HCT116 (cell line): ENCODE data around the gene ARSG. TPM values are rescaled to one million over a fixed set of nuclear protein-coding genes. Genes with fewer than 3 reads are reported as not detected.

Source experiments
- ATAC-seq: fragments of 200-7000 bp; cut with Tn5 transposase; 2 replicates; pipeline ENCODE4 v1.9.1; 2020; ENCODE audit warnings: mild to moderate bottlenecking, moderate library complexity
- BruUV-seq: library from RNA; stranded (reverse); fragments of 400-500 nt; replicated peaks from 2 replicates; lab custom pipeline; 2021; lab: Mats Ljungman, UMichigan
- CTCF ChIA-PET: fragments of 300-600 bp; sonication (Branson Sonifier 250); formaldehyde crosslinking; loops from one replicate; lab custom pipeline; 2021; ENCODE audit warnings: antibody characterized with exemption; lab: Charles Lee
- POLR2A ChIA-PET: fragments of 300-600, 350-600 bp; sonication (Branson Sonifier 250); formaldehyde crosslinking; loops from one replicate; lab custom pipeline; 2021; ENCODE audit warnings: antibody characterized with exemption; lab: Charles Lee
- RAD21 ChIA-PET, 2 experiments: fragments of 300-600 bp; sonication (Branson Sonifier 250); formaldehyde crosslinking; loops; one replicate each; lab custom pipeline; 2023; ENCODE audit warnings: low total read pairs in 2 of 2; ENCODE audit not compliant: uncharacterized antibody in 2 of 2, unreplicated experiment in 2 of 2, low non-redundant PET in 1 of 2; lab: Charles Lee
- DNase-seq: peaks from one replicate; pipeline ENCODE4 v3.0.0-alpha.2; 2010; ENCODE audit warnings: low read depth, low spot score
- H2AFZ ChIP-seq: fragments of 200-600 bp; shearing (Covaris generic), sonication (generic); 2 replicates; pipeline ENCODE4 v1.6.1; 2017; ENCODE audit warnings: low read depth, mixed run types, mixed read lengths, antibody characterized with exemption, low read length; ENCODE audit not compliant: poor library complexity, severe bottlenecking
- H3K27ac ChIP-seq: 2 replicates; pipeline ENCODE4 v1.5.1; 2012; ENCODE audit warnings: low read depth, low read length
- H3K27me3 ChIP-seq: fragments of 200-600 bp; sonication (generic); 2 replicates; pipeline ENCODE4 v1.6.1; 2016; ENCODE audit warnings: mixed run types, low read length, mixed read lengths; ENCODE audit not compliant: insufficient read depth
- H3K36me3 ChIP-seq, 2 experiments: fragments of 200-500 bp in 1 of 2; fragments of 200-600 bp in 1 of 2; sonication (Bioruptor generic) in 1 of 2; sonication (generic) in 1 of 2; 2 replicates each; pipeline versions ENCODE4 v1.5.1 to v1.6.1; 2014 to 2016; ENCODE audit warnings: low read length in 2 of 2, inconsistent platforms in 1 of 2, mixed read lengths in 1 of 2, mixed run types in 1 of 2; ENCODE audit not compliant: insufficient read depth in 2 of 2, control insufficient read depth in 1 of 2
- H3K4me1 ChIP-seq, 2 experiments: fragments of 200-600 bp in 1 of 2; sonication (generic) in 1 of 2; 2 replicates each; pipeline versions ENCODE4 v1.5.1 to v1.6.1; 2012 to 2017; ENCODE audit warnings: low read length in 2 of 2, inconsistent platforms in 1 of 2, mild to moderate bottlenecking in 1 of 2, mixed read lengths in 1 of 2, mixed run types in 1 of 2, moderate library complexity in 1 of 2; ENCODE audit not compliant: insufficient read depth in 2 of 2, control insufficient read depth in 1 of 2
- H3K4me2 ChIP-seq: fragments of 200-600 bp; sonication (generic); 2 replicates; pipeline ENCODE4 v1.6.1; 2017; ENCODE audit warnings: mixed run types, low read length, mixed read lengths
- H3K4me3 ChIP-seq, 2 experiments: fragments of 200-600 bp in 1 of 2; sonication (generic) in 1 of 2; replicated peaks in 1 of 2; 2 replicates each; pipeline ENCODE4 v1.5.1; 2011 to 2016; ENCODE audit warnings: low read length in 2 of 2, control low read depth in 1 of 2, low read depth in 1 of 2, mild to moderate bottlenecking in 1 of 2, mixed read lengths in 1 of 2, mixed run types in 1 of 2
- H3K79me2 ChIP-seq: fragments of 200-600 bp; sonication (generic); 2 replicates; pipeline ENCODE4 v1.6.1; 2017; ENCODE audit warnings: mild to moderate bottlenecking, mixed run types, low read length, moderate library complexity, mixed read lengths; ENCODE audit not compliant: insufficient read depth
- H3K9ac ChIP-seq: fragments of 200-600 bp; sonication (generic); 2 replicates; pipeline ENCODE4 v1.6.1; 2016; ENCODE audit warnings: low read length, mixed read lengths
- H3K9me2 ChIP-seq: fragments of 200-600 bp; sonication (generic), shearing (Covaris generic); 2 replicates; pipeline ENCODE4 v1.6.1; 2017; ENCODE audit warnings: mixed run types, mild to moderate bottlenecking, moderate library complexity; ENCODE audit not compliant: insufficient read depth
- H3K9me3 ChIP-seq, 2 experiments: fragments of 200-500 bp in 1 of 2; fragments of 200-600 bp in 1 of 2; sonication (Bioruptor generic) in 1 of 2; sonication (generic) in 1 of 2; 2 replicates each; pipeline ENCODE4 v1.6.1; 2014 to 2017; ENCODE audit warnings: low read length in 2 of 2, mixed read lengths in 2 of 2, inconsistent platforms in 1 of 2, low read depth in 1 of 2, mild to moderate bottlenecking in 1 of 2, mixed run types in 1 of 2, moderate library complexity in 1 of 2; ENCODE audit not compliant: control insufficient read depth in 1 of 2, insufficient read depth in 1 of 2
- H4K20me1 ChIP-seq: fragments of 200-600 bp; sonication (generic), shearing (Covaris generic); 2 replicates; pipeline ENCODE4 v1.6.1; 2017; ENCODE audit warnings: mixed run types, mild to moderate bottlenecking, moderate library complexity; ENCODE audit not compliant: insufficient read depth
- ATF3 ChIP-seq: IDR thresholded peaks from 2 replicates; pipeline ENCODE4 v1.6.1; 2012
- CEBPB ChIP-seq: IDR thresholded peaks from 2 replicates; pipeline ENCODE4 v1.6.1; 2012; ENCODE audit warnings: low read depth
- EGR1 ChIP-seq: IDR thresholded peaks from 2 replicates; pipeline ENCODE4 v1.6.1; 2012; ENCODE audit warnings: low read depth
- ELF1 ChIP-seq: IDR thresholded peaks from 2 replicates; pipeline ENCODE4 v1.6.1; 2012; ENCODE audit warnings: low read depth, borderline replicate concordance
- EZH2 ChIP-seq: fragments of 200-600 bp; sonication (generic); IDR thresholded peaks from 2 replicates; pipeline ENCODE4 v1.6.1; 2017; ENCODE audit warnings: antibody characterized with exemption, mixed run types
- EZH2phosphoT487 ChIP-seq: fragments of 200-600 bp; IDR thresholded peaks from 2 replicates; pipeline ENCODE4 v1.6.1; 2018; ENCODE audit warnings: antibody characterized with exemption, borderline replicate concordance
- FOSL1 ChIP-seq: IDR thresholded peaks from 2 replicates; pipeline ENCODE4 v1.6.1; 2012; ENCODE audit warnings: low read depth
- MAX ChIP-seq: IDR thresholded peaks from 2 replicates; pipeline ENCODE4 v1.6.1; 2012
- POLR2A ChIP-seq: IDR thresholded peaks from 2 replicates; pipeline ENCODE4 v1.7.0; 2011; ENCODE audit warnings: borderline replicate concordance; ENCODE audit not compliant: insufficient read depth, insufficient read length; ENCODE audit errors: extremely low read depth
- POLR2AphosphoS5 ChIP-seq: IDR thresholded peaks from 2 replicates; pipeline ENCODE4 v1.6.1; 2011; ENCODE audit warnings: mild to moderate bottlenecking, low read depth, low read length, moderate library complexity
- RAD21 ChIP-seq: IDR thresholded peaks from 2 replicates; pipeline ENCODE4 v1.6.1; 2012; ENCODE audit warnings: low read depth, mild to moderate bottlenecking
- REST ChIP-seq: IDR thresholded peaks from 2 replicates; pipeline ENCODE4 v1.6.1; 2012; ENCODE audit warnings: low read depth
- SIN3A ChIP-seq: IDR thresholded peaks from 2 replicates; pipeline ENCODE4 v1.6.1; 2012; ENCODE audit warnings: low read depth
- SP1 ChIP-seq: IDR thresholded peaks from 2 replicates; pipeline ENCODE4 v1.6.1; 2012; ENCODE audit warnings: low read depth
- SRF ChIP-seq: IDR thresholded peaks from 2 replicates; pipeline ENCODE4 v1.6.1; 2012; ENCODE audit warnings: low read depth
- TCF7L2 ChIP-seq: IDR thresholded peaks from 2 replicates; pipeline ENCODE4 v1.7.0; 2011; ENCODE audit warnings: borderline replicate concordance, inconsistent platforms; ENCODE audit not compliant: insufficient read depth, insufficient read length; ENCODE audit errors: extremely low read depth
- ZNF274 ChIP-seq: fragments of 200-500 bp; sonication (Bioruptor generic); IDR thresholded peaks from 2 replicates; pipeline ENCODE4 v1.6.1; 2014; ENCODE audit warnings: mild to moderate bottlenecking, low read depth, low read length, inconsistent platforms
- intact Hi-C: fragments of 100-400 bp; cut with micrococcal nuclease; formaldehyde crosslinking; loops from 2 replicates; pipeline ENCODE4 v1.10.0; 2022
- total RNA-seq: library from RNA; stranded (reverse); gene quantifications from one replicate; pipeline ENCODE4 v1.2.1, GENCODE V29; 2021; ENCODE audit not compliant: unreplicated experiment

ARSG gene
- total RNA-seq, 1 experiment from 2014 or later: 17.1 TPM

GRCh38 chr17:68461122-68461539 is 169.8 kb downstream of the ARSG start (continued):
- TF ChIP-seq SIN3A: no peak
- TF ChIP-seq REST: no peak
- peak; percentile 46 for TF ChIP-seq MAX
- no peak for TF ChIP-seq EZH2phosphoT487
- TF ChIP-seq TCF7L2: no peak
- no peak for TF ChIP-seq ZNF274

- H3K4me2 ChIP-seq: no peak overlapping the region
- intact Hi-C loops: loop anchor here (10.0 kb wide), 1 partner anchor 657 kb away; no protein-coding TSS in a partner anchor
- no peaks in the 10 kb centered on the region for H3K79me2 ChIP-seq
- ATAC-seq (no peak), DNase-seq (no peak)
- no peak overlapping the region for H2AFZ ChIP-seq
- BruUV-seq: no TSS peak
- RAD21 ChIA-PET: no interaction called here
- H3K9ac ChIP-seq: no peak overlapping the region
- H4K20me1 ChIP-seq: no peaks in the 10 kb centered on the region
- peaks cover 17 to 38% of the 10 kb centered on the region in 2 experiments for H3K4me1 ChIP-seq
- CTCF ChIA-PET: interaction anchor here (1.1 to 1.4 kb wide), 5 partner anchors 30 to 294 kb away, joined by 3 to 9 read pairs (median 5); no protein-coding TSS in a partner anchor
- no peaks in the 10 kb centered on the region for H3K9me2 ChIP-seq
- no peaks in the 10 kb centered on the region for H3K27me3 ChIP-seq
- H3K27ac ChIP-seq: no peak overlapping the region
- no peak overlapping the region for H3K4me3 ChIP-seq
- H3K9me3 ChIP-seq: no peaks in the 10 kb centered on the region
- POLR2A ChIA-PET: no interaction called here
- H3K36me3 ChIP-seq: no peaks in the 10 kb centered on the region
- TF ChIP-seq FOSL1 (no peak), SRF (no peak), POLR2A (no peak), REST (no peak), EZH2 (no peak), RAD21 (no peak), ELF1 (no peak), ATF3 (no peak), MAX (no peak), EZH2phosphoT487 (no peak), EGR1 (no peak), POLR2AphosphoS5 (no peak), CEBPB (no peak), SP1 (no peak)
Measured at GRCh38 chr17:68461589-68461988, 170.3 kb downstream of the ARSG start.
